GM18861 (cell line): ENCODE measurements around the gene TMEM39B.

Experiments used
- ATAC-seq: cut with Tn5 transposase; IDR thresholded peaks from one replicate; pipeline ENCODE4 v1.9.1; 2021; ENCODE audit not compliant: unreplicated experiment

The TMEM39B gene

GRCh38 chr1:32151319-32151787 is 78.6 kb downstream of the TMEM39B start:
- no peak for ATAC-seq
